HG02970 (cell line): Measurements from ENCODE around the gene CCDC148.

Experiments used
- ATAC-seq: cut with Tn5 transposase; IDR thresholded peaks from one replicate; pipeline ENCODE4 v1.9.1; 2021; ENCODE audit warnings: mild to moderate bottlenecking, moderate library complexity, moderate number of reproducible peaks; ENCODE audit not compliant: unreplicated experiment, low FRiP score

Gene CCDC148

GRCh38 chr2:158187908-158188307 is 268.6 kb downstream of the CCDC148 start:
- no peak for ATAC-seq

- no peak for ATAC-seq
Measured at GRCh38 chr2:158184556-158185343, 271.8 kb downstream of the CCDC148 start.

GRCh38 chr2:158184001-158184400 is 272.6 kb downstream of the CCDC148 start:
- ATAC-seq, result no peak

GRCh38 chr2:158182676-158183295 is 273.8 kb downstream of the CCDC148 start:
- no peak for ATAC-seq

- no peak for ATAC-seq
Measured at GRCh38 chr2:158181171-158181570, 275.4 kb downstream of the CCDC148 start.

GRCh38 chr2:158179660-158180059 is 276.9 kb downstream of the CCDC148 start:
- ATAC-seq, result no peak

- no peak for ATAC-seq
Measured at GRCh38 chr2:158178646-158179045, 277.9 kb downstream of the CCDC148 start.

GRCh38 chr2:158174956-158175355 is 281.6 kb downstream of the CCDC148 start:
- ATAC-seq, result no peak

GRCh38 chr2:158174495-158174894 is 282.1 kb downstream of the CCDC148 start:
- no peak for ATAC-seq

- no peak for ATAC-seq
Measured at GRCh38 chr2:158172719-158173118, 283.8 kb downstream of the CCDC148 start.

- ATAC-seq, result no peak
Measured at GRCh38 chr2:158154596-158154995, 302.0 kb downstream of the CCDC148 start.

- no peak for ATAC-seq
Measured at GRCh38 chr2:158153270-158154015, 303.1 kb downstream of the CCDC148 start.

- no peak for ATAC-seq
Measured at GRCh38 chr2:158144914-158145625, 311.5 kb downstream of the CCDC148 start.

GRCh38 chr2:158143703-158144360 is 312.7 kb downstream of the CCDC148 start:
- ATAC-seq, result no peak

- ATAC-seq, result no peak
Measured at GRCh38 chr2:158142568-158143332, 313.8 kb downstream of the CCDC148 start.

GRCh38 chr2:158142165-158142564 is 314.4 kb downstream of the CCDC148 start:
- ATAC-seq, result no peak

GRCh38 chr2:158140201-158140600 is 316.4 kb downstream of the CCDC148 start:
- no peak for ATAC-seq

GRCh38 chr2:158138255-158138654 is 318.3 kb downstream of the CCDC148 start:
- ATAC-seq, result no peak

- ATAC-seq, result no peak
Measured at GRCh38 chr2:158135096-158135495, 321.5 kb downstream of the CCDC148 start.
